Measurements from ENCODE around the gene MPV17L2.

MPV17L2 gene

GRCh38 chr19:18224525-18225354 lies 31.7 kb downstream of the MPV17L2 start:
- H3K4me2 ChIP-seq (ENCODE audit: low read length) = peak overlapping the region; percentile 66

DNA sequence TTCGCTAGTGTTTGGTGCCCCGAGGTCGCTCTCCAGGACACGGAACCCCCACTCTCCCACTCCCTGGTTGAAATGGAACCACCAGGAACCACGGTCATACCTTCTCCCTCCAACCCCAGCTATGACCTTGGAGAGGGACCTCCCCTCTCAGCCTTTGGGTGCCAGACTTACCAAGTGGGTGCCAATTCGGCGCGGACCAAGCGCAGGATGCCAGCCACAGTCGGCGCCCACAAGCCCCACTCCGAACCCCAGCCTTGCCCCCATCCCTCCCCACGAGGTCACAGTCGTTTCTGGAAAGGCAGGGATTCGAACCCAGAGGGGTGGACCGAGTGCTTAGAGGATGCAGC lies 32.3 kb downstream of the MPV17L2 start:
- Histone ChIP-seq H3K4me1 (ENCODE audit: control insufficient read depth, low read length) (peaks cover 45% of the 10 kb centered on the region), H3K9me2 (replicated peaks; ENCODE audit: control insufficient read depth, low read length) (no peaks in the 10 kb centered on the region), H3K4me2 (ENCODE audit: low read length) (peak overlapping the region; percentile 66; the same call in 1 of the 2 replicates), H3K36me3 (ENCODE audit: control insufficient read depth, low read length) (no peaks in the 10 kb centered on the region), H4K20me1 (ENCODE audit: control insufficient read depth, insufficient read depth, low read depth, low read length) (peaks cover 4% of the 10 kb centered on the region; the same call in 1 of the 2 replicates), H3K79me2 (ENCODE audit: control insufficient read depth, low read length) (no peaks in the 10 kb centered on the region), H3K9me3 (ENCODE audit: control insufficient read depth, insufficient read depth, low read length) (no peaks in the 10 kb centered on the region), H3K27me3 (ENCODE audit: control insufficient read depth, low read length) (peaks cover 41% of the 10 kb centered on the region), H3K27ac (ENCODE audit: low read depth, low read length) (no peak overlapping the region), H3F3A (ENCODE audit: control insufficient read depth, insufficient read depth) (peaks cover 7% of the 10 kb centered on the region), H3K4me3 (ENCODE audit: low read length) (peak overlapping the region; percentile 72)
- TF ChIP-seq, protein P1, sequence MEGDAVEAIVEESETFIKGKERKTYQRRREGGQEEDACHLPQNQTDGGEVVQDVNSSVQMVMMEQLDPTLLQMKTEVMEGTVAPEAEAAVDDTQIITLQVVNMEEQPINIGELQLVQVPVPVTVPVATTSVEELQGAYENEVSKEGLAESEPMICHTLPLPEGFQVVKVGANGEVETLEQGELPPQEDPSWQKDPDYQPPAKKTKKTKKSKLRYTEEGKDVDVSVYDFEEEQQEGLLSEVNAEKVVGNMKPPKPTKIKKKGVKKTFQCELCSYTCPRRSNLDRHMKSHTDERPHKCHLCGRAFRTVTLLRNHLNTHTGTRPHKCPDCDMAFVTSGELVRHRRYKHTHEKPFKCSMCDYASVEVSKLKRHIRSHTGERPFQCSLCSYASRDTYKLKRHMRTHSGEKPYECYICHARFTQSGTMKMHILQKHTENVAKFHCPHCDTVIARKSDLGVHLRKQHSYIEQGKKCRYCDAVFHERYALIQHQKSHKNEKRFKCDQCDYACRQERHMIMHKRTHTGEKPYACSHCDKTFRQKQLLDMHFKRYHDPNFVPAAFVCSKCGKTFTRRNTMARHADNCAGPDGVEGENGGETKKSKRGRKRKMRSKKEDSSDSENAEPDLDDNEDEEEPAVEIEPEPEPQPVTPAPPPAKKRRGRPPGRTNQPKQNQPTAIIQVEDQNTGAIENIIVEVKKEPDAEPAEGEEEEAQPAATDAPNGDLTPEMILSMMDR (IDR thresholded peaks at IDR 0.05; ENCODE audit: low read depth, low read length, poor library complexity, severe bottlenecking) = no peak
- TF ChIP-seq EZH2phosphoT487 (IDR thresholded peaks at IDR 0.05; ENCODE audit: borderline replicate concordance, low read length) = no peak

More at GRCh38 chr19:18224525-18225354, 31.7 kb downstream of the MPV17L2 start:
- H3K4me3 ChIP-seq (ENCODE audit: low read length) = peak overlapping the region; percentile 72
- H3K27ac ChIP-seq (ENCODE audit: low read depth, low read length) = no peak overlapping the region
- H3K9me2 ChIP-seq (replicated peaks; ENCODE audit: control insufficient read depth, low read length) = no peaks in the 10 kb centered on the region
- H4K20me1 ChIP-seq (ENCODE audit: control insufficient read depth, insufficient read depth, low read depth, low read length) = peaks cover 4% of the 10 kb centered on the region; the same call in 1 of the 2 replicates
- no peak for TF ChIP-seq EZH2phosphoT487 (IDR thresholded peaks at IDR 0.05; ENCODE audit: borderline replicate concordance, low read length)
- TF ChIP-seq, protein P1 (IDR thresholded peaks at IDR 0.05; ENCODE audit: low read depth, low read length, poor library complexity, severe bottlenecking) = no peak
- H3K79me2 ChIP-seq (ENCODE audit: control insufficient read depth, low read length) = no peaks in the 10 kb centered on the region
- no peaks in the 10 kb centered on the region for H3K9me3 ChIP-seq (ENCODE audit: control insufficient read depth, insufficient read depth, low read length)
- H3F3A ChIP-seq (ENCODE audit: control insufficient read depth, insufficient read depth) = peaks cover 7% of the 10 kb centered on the region
- H3K27me3 ChIP-seq (ENCODE audit: control insufficient read depth, low read length) = peaks cover 47% of the 10 kb centered on the region
- no peaks in the 10 kb centered on the region for H3K36me3 ChIP-seq (ENCODE audit: control insufficient read depth, low read length)
- H3K4me1 ChIP-seq (ENCODE audit: control insufficient read depth, low read length) = peaks cover 41% of the 10 kb centered on the region

- Histone ChIP-seq H3F3A (ENCODE audit: control insufficient read depth, insufficient read depth) (peaks cover 10% of the 10 kb centered on the region), H3K4me3 (ENCODE audit: low read length) (no peak within 1 kb of the TSS; the same call in 1 of the 2 replicates), H3K36me3 (ENCODE audit: control insufficient read depth, low read length) (no peaks in the 10 kb centered on the region), H3K27me3 (ENCODE audit: control insufficient read depth, low read length) (peaks cover 37% of the 10 kb centered on the region), H3K9me2 (replicated peaks; ENCODE audit: control insufficient read depth, low read length) (no peaks in the 10 kb centered on the region), H4K20me1 (ENCODE audit: control insufficient read depth, insufficient read depth, low read depth, low read length) (peaks cover 4% of the 10 kb centered on the region; the same call in 1 of the 2 replicates), H3K27ac (ENCODE audit: low read depth, low read length) (no peak within 1 kb of the TSS), H3K79me2 (ENCODE audit: control insufficient read depth, low read length) (no peaks in the 10 kb centered on the region), H3K4me1 (ENCODE audit: control insufficient read depth, low read length) (peaks cover 50% of the 10 kb centered on the region), H3K9me3 (ENCODE audit: control insufficient read depth, insufficient read depth, low read length) (no peaks in the 10 kb centered on the region), H3K4me2 (ENCODE audit: low read length) (peak within 1 kb of the TSS; percentile 66; the same call in 1 of the 2 replicates)
- TF ChIP-seq EZH2phosphoT487 (IDR thresholded peaks at IDR 0.05; ENCODE audit: borderline replicate concordance, low read length) = no peak
- TF ChIP-seq, protein P1 (IDR thresholded peaks at IDR 0.05; ENCODE audit: low read depth, low read length, poor library complexity, severe bottlenecking) = no peak
Measured at GRCh38 chr19:18225702-18226468, 32.9 kb downstream of the MPV17L2 start, which contains the start of gene PDE4C. Gene PDE4C (minus strand): TSS chr19:18226438. CDS start chr19:18226415, 23 bp downstream.
